ENCODE measurements around the gene ABHD6.
"Not testable (repeated sequence)": the region's sequence is repeated elsewhere in the genome, so short reads cannot be mapped to it uniquely, and the experiment has no call there.

ABHD6 gene

GRCh38 chr3:58209933-58210332 is 27.7 kb upstream of the ABHD6 start:
- DNase-seq (ENCODE audit: low read depth in 1 of 2, low spot score in 1 of 2) = no peak

- DNase-seq (ENCODE audit: low read depth in 1 of 2, low spot score in 1 of 2) = no peak
These were observed 26.7 kb upstream of the ABHD6 start, which contains the start of gene DNASE1L3 for GRCh38 chr3:58210761-58211460. Gene DNASE1L3 (minus strand): TSS chr3:58210972. CDS start chr3:58210906, 66 bp downstream.

- peak in 1 of 2 donors; percentile 25 for DNase-seq (ENCODE audit: low read depth in 1 of 2, low spot score in 1 of 2)
These were observed 22.9 kb upstream of the ABHD6 start for GRCh38 chr3:58214484-58215316.

- DNase-seq (ENCODE audit: low read depth in 1 of 2, low spot score in 1 of 2) = no peak
These were observed 22.1 kb upstream of the ABHD6 start for GRCh38 chr3:58215317-58216025.

DNA sequence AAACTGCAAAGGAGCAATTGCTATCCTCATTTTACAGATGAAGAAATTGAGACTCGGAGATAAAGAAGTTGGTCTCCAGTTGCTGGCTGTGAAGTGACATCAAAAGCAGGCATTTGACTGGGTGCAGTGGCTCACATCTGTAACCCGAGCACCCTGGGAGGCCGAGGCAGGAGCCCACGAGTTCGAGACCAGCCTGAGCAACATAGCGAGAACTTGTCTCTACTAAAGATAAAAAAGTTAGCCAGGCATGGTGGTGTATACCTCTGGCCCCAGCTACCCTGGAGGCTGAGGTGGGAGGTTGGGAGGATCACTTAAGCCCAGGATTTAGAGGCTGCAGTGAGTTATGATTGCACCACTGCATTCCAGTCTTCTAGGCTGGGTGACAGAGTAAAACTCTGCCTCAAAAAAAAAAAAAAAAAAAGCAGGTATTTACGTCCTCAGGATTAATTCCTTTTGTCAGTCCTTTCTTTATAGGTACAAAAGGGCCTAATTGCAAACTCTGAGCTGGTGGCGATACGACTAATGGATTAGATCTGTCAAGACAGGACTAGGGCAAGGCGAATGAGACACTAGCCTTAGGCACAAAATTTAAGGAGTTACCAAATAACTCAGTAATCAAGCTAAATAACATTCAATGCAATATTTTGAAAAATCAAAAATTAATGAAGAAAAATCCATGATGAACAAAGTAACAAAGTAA is 20.9 kb upstream of the ABHD6 start:
- DNase-seq (ENCODE audit: low read depth in 1 of 2, low spot score in 1 of 2) = no peak

- peak in 1 of 2 donors; percentile 51 for DNase-seq (ENCODE audit: low read depth in 1 of 2, low spot score in 1 of 2)
These were observed 20.3 kb upstream of the ABHD6 start for GRCh38 chr3:58217209-58217811.

GRCh38 chr3:58218904-58219303 is 18.7 kb upstream of the ABHD6 start:
- DNase-seq (ENCODE audit: low read depth in 1 of 2, low spot score in 1 of 2) = no peak

- DNase-seq (ENCODE audit: low read depth in 1 of 2, low spot score in 1 of 2) = no peak
These were observed 15.3 kb upstream of the ABHD6 start for GRCh38 chr3:58222161-58222724.

DNA sequence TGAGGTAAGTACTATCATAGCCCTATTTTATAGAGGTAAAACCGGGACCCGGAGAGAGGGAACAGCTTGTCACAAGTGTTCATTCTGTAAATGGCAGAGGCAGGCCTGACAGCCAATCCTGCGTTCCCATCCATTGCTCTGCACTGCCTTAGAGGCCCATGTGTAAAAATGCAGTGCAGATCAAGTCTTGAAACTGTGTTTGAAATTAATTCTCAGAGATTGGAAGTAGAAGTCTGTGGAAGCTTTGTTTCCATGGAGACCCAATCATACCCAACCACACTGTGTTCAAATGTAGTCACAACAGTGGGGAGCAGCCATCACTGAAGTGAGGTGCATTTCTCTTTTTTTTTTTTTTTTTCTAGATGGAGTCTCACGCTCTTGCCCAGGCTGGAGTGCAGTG is 13.7 kb upstream of the ABHD6 start:
- no peak for DNase-seq (ENCODE audit: low read depth in 1 of 2, low spot score in 1 of 2)

DNA sequence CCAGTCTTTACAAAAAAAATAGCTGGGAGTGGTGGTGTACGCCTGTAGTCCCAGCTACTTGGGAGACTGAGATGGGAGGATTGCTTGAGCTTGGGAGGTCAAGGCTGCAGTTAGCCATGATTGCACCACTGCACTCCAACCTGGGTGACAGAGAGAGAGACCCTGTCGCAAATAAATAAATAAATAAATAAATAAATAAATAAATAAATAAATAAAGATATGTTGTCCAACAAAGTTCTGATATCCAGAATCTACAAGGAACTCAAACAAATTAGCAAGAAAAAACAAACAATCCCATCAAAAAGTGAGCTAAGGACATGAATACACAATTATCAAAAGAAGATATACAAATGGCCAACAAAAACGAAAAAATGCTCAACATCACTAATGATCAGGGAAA is 9.7 kb upstream of the ABHD6 start:
- not testable (repeated sequence) for DNase-seq (ENCODE audit: low read depth in 1 of 2, low spot score in 1 of 2)

GRCh38 chr3:58230876-58231552 is 6.6 kb upstream of the ABHD6 start:
- no peak for DNase-seq (ENCODE audit: low read depth in 1 of 2, low spot score in 1 of 2)

DNA sequence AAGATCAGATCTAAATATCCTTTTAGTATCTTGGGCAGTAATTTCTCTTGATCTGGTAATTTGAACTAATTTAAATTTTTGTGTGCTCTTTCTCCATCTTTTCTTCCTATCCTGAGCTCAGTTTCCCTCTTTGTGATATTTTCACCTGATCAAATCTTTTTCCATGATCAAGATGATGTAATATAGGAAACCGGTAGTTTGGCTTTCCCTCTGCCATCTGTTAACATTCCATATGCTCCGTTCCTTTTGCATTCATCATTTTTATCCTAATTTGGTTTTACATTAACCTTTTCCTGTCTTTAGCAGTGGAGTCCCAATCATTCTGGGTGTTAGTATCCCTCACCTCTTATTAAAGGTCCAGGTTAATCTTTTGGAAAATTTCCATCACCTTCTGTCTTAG is 5.9 kb upstream of the ABHD6 start:
- no peak for DNase-seq (ENCODE audit: low read depth in 1 of 2, low spot score in 1 of 2)

DNA sequence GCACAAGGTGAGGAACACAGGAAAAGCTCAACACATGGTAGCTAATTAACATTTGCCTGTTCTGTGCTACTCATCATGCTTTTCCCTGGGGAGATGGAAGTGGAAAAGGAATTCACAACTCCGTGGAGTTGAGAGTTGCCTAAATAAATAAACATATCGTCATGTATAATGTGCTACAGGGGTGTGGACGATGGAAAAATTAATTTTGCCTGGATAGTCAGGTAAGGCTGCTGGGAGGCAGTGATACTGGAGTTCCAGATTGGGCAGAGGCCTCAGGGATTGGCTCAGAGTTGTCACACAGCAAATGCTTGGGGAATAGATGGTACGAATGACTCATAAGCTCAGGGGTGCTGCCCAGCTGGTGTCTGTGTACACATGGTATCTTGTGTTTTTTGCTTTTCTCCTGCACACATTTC is 3.1 kb upstream of the ABHD6 start:
- DNase-seq (ENCODE audit: low read depth in 1 of 2, low spot score in 1 of 2) = no peak

DNA sequence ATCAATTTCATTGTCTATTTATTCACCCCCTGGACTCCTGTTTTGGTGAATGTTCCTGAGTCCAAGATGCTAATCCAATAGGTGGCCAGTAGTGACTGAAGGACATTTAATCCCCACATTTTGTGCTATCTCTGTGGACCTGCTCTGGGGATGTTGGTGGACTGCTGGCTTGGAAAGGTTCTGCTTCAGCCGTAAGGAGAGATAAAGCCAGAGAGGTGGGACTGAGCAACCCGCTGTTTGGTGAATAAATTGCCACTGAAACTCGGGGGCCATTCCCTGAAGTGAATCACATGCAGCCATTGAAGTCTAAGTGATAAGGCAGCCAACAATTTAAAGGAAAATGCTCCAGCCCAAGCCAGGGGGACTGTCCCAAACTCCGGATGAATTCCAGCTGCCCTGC is 1.6 kb upstream of the ABHD6 start:
- no peak for DNase-seq (ENCODE audit: low read depth in 1 of 2, low spot score in 1 of 2)

GRCh38 chr3:58236527-58237237 is 910 bp upstream of the ABHD6 start:
- no peak for DNase-seq (ENCODE audit: low read depth in 1 of 2, low spot score in 1 of 2)

DNA sequence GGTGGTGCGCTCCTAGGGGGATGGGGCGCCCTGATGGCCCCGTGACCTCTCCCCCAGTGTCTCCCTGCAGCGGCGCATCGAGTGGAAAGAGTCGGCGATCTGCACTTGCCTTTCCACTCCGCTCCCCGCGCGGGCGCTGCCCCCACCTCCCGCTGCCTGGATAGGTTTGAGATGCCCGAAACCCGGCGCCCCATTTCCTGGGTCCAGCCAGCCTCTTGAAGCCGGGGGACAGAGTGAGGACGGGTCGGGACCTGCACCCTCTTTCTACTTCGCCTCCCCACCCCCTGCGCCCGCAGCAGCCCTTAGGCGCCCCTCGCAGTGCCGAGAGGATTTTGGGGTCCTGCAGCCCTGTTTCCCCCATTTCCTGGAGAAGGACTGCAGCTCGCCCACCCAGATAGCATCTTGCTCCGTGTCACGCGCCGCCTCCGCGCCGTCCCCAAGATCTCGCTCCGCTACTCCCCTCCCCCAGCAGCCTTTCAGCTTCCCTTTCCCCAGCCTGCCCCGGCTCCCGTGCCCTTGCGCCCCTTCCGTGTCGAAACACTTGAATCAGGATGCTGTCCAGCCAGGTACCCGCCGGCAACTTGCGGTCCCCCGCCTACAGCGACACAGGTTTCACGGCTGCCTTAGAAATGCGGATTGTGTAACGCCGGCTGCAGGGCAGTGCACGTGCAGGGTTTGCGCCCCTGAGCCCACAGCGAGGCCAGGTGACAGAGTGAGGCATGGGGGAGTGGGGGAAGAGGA is 519 bp downstream of the ABHD6 start:
- peak; percentile 29 to 31 for DNase-seq (ENCODE audit: low read depth in 1 of 2, low spot score in 1 of 2)

DNA sequence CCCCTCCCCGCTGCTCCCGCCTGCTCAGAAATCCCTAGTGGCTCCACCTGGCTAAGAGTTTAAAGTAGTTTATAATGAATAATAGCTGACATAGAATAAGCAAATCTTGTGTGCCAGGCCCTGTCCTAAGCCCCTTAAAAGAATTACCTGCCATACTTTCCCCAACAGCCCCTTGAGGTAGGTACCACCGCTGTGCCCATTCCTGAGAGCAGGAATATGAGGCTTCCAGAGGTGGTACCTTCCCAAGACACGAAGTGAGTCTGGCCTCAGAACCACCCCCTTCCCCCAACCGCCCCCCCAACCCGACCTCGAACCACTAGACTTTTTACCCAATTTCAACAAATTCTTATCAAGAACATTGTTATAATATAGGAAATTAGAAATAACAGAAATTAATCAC is 1.2 kb downstream of the ABHD6 start:
- DNase-seq (ENCODE audit: low read depth in 1 of 2, low spot score in 1 of 2) = no peak

GRCh38 chr3:58241306-58242044 is 3.9 kb downstream of the ABHD6 start:
- DNase-seq (ENCODE audit: low read depth in 1 of 2, low spot score in 1 of 2) = no peak
